Activated naive CD8-positive, alpha-beta T cell treated with anti-CD3 and anti-CD28 coated beads for 36 hours (primary cell): ENCODE data around the gene ANTXR1. TPM values are rescaled to one million over a fixed set of nuclear protein-coding genes. Genes with fewer than 3 reads are reported as not detected.

Experiments used
- DNase-seq: peaks from one replicate; pipeline ENCODE4 v3.0.0; 2021
- H3K27ac Mint-ChIP-seq: one replicate; pipeline ENCODE4 v1.8.0; 2022; ENCODE audit warnings: mild to moderate bottlenecking, moderate library complexity, mixed read lengths
- H3K27me3 Mint-ChIP-seq: one replicate; pipeline ENCODE4 v1.8.0; 2022; ENCODE audit warnings: mild to moderate bottlenecking, mixed read lengths
- H3K36me3 Mint-ChIP-seq: one replicate; pipeline ENCODE4 v1.8.0; 2021; ENCODE audit warnings: mild to moderate bottlenecking, mixed read lengths
- H3K4me1 Mint-ChIP-seq: one replicate; pipeline ENCODE4 v1.8.0; 2021; ENCODE audit warnings: mixed read lengths
- H3K4me3 Mint-ChIP-seq: one replicate; pipeline ENCODE4 v1.8.0; 2022; ENCODE audit warnings: mild to moderate bottlenecking, moderate library complexity, mixed read lengths
- H3K9me3 Mint-ChIP-seq: one replicate; pipeline ENCODE4 v1.8.0; 2022; ENCODE audit warnings: mixed read lengths
- total RNA-seq, 2 experiments: library from RNA; stranded (reverse); gene quantifications; one replicate each; pipeline ENCODE4 v1.2.3, GENCODE V29; 2021

Gene ANTXR1
- total RNA-seq, 2 experiments from 2014 or later, result 0.91 to 1.1 TPM

GRCh38 chr2:69275490-69275889, 262.5 kb downstream of the ANTXR1 start:
- Mint-ChIP-seq H3K27me3 (peaks cover 20% of the 10 kb centered on the region), H3K27ac (no peak overlapping the region)
- DNase-seq, result no peak

GRCh38 chr2:69278366-69278765, 265.4 kb downstream of the ANTXR1 start:
- H3K9me3 Mint-ChIP-seq, result no peaks in the 10 kb centered on the region
- H3K4me3 Mint-ChIP-seq, result no peak overlapping the region
- no peak for DNase-seq
- H3K27ac Mint-ChIP-seq, result no peak overlapping the region
- H3K4me1 Mint-ChIP-seq, result no peaks in the 10 kb centered on the region
- no peaks in the 10 kb centered on the region for H3K36me3 Mint-ChIP-seq
- H3K27me3 Mint-ChIP-seq, result peaks cover 19% of the 10 kb centered on the region

More at GRCh38 chr2:69275490-69275889, 262.5 kb downstream of the ANTXR1 start:
- Mint-ChIP-seq H3K9me3 (no peaks in the 10 kb centered on the region), H3K36me3 (no peaks in the 10 kb centered on the region), H3K4me3 (no peak overlapping the region), H3K4me1 (no peaks in the 10 kb centered on the region)

GRCh38 chr2:69279211-69279610, 266.2 kb downstream of the ANTXR1 start:
- Mint-ChIP-seq H3K4me3 (no peak overlapping the region), H3K27ac (no peak overlapping the region), H3K27me3 (peaks cover 19% of the 10 kb centered on the region), H3K36me3 (no peaks in the 10 kb centered on the region), H3K4me1 (no peaks in the 10 kb centered on the region), H3K9me3 (no peaks in the 10 kb centered on the region)
- no peak for DNase-seq

- Mint-ChIP-seq H3K4me3 (no peak overlapping the region), H3K27me3 (peaks cover 19% of the 10 kb centered on the region), H3K36me3 (no peaks in the 10 kb centered on the region), H3K4me1 (no peaks in the 10 kb centered on the region), H3K9me3 (no peaks in the 10 kb centered on the region), H3K27ac (no peak overlapping the region)
- DNase-seq, result no peak
These were observed 267.1 kb downstream of the ANTXR1 start for GRCh38 chr2:69279931-69280681.

- no peaks in the 10 kb centered on the region for H3K4me1 Mint-ChIP-seq
- H3K4me3 Mint-ChIP-seq, result no peak overlapping the region
- no peak for DNase-seq
- H3K27me3 Mint-ChIP-seq, result peaks cover 19% of the 10 kb centered on the region
- no peaks in the 10 kb centered on the region for H3K9me3 Mint-ChIP-seq
- H3K36me3 Mint-ChIP-seq, result no peaks in the 10 kb centered on the region
- no peak overlapping the region for H3K27ac Mint-ChIP-seq
These were observed 267.9 kb downstream of the ANTXR1 start for GRCh38 chr2:69280796-69281412.

GRCh38 chr2:69285379-69285894, 272.5 kb downstream of the ANTXR1 start:
- DNase-seq, result no peak

GRCh38 chr2:69287544-69287943, 274.6 kb downstream of the ANTXR1 start:
- DNase-seq, result no peak
- Mint-ChIP-seq H3K36me3 (no peaks in the 10 kb centered on the region), H3K9me3 (no peaks in the 10 kb centered on the region), H3K27ac (no peak overlapping the region), H3K4me1 (no peaks in the 10 kb centered on the region), H3K27me3 (no peaks in the 10 kb centered on the region), H3K4me3 (no peak overlapping the region)

More at GRCh38 chr2:69285379-69285894, 272.5 kb downstream of the ANTXR1 start:
- H3K9me3 Mint-ChIP-seq, result no peaks in the 10 kb centered on the region
- H3K36me3 Mint-ChIP-seq, result no peaks in the 10 kb centered on the region
- no peak overlapping the region for H3K4me3 Mint-ChIP-seq
- no peak overlapping the region for H3K27ac Mint-ChIP-seq
- peaks cover 5% of the 10 kb centered on the region for H3K27me3 Mint-ChIP-seq
- no peaks in the 10 kb centered on the region for H3K4me1 Mint-ChIP-seq

- DNase-seq, result no peak
- no peaks in the 10 kb centered on the region for H3K27me3 Mint-ChIP-seq
- no peak overlapping the region for H3K27ac Mint-ChIP-seq
- no peaks in the 10 kb centered on the region for H3K9me3 Mint-ChIP-seq
- no peaks in the 10 kb centered on the region for H3K4me1 Mint-ChIP-seq
- no peak overlapping the region for H3K4me3 Mint-ChIP-seq
- H3K36me3 Mint-ChIP-seq, result no peaks in the 10 kb centered on the region
These were observed 275.4 kb downstream of the ANTXR1 start for GRCh38 chr2:69288429-69288828.

GRCh38 chr2:69291004-69291650, 278.1 kb downstream of the ANTXR1 start:
- H3K4me3 Mint-ChIP-seq, result no peak overlapping the region
- DNase-seq, result no peak
- H3K4me1 Mint-ChIP-seq, result no peaks in the 10 kb centered on the region
- H3K9me3 Mint-ChIP-seq, result no peaks in the 10 kb centered on the region
- H3K27me3 Mint-ChIP-seq, result no peaks in the 10 kb centered on the region
- no peak overlapping the region for H3K27ac Mint-ChIP-seq
- H3K36me3 Mint-ChIP-seq, result no peaks in the 10 kb centered on the region

GRCh38 chr2:69291721-69292120, 278.7 kb downstream of the ANTXR1 start:
- Mint-ChIP-seq H3K9me3 (no peaks in the 10 kb centered on the region), H3K27me3 (no peaks in the 10 kb centered on the region), H3K36me3 (no peaks in the 10 kb centered on the region), H3K4me1 (no peaks in the 10 kb centered on the region), H3K27ac (no peak overlapping the region), H3K4me3 (no peak overlapping the region)
- DNase-seq, result no peak

GRCh38 chr2:69292256-69292655, 279.3 kb downstream of the ANTXR1 start:
- Mint-ChIP-seq H3K27me3 (no peaks in the 10 kb centered on the region), H3K4me3 (no peak overlapping the region), H3K4me1 (no peaks in the 10 kb centered on the region), H3K9me3 (no peaks in the 10 kb centered on the region), H3K27ac (no peak overlapping the region), H3K36me3 (no peaks in the 10 kb centered on the region)
- no peak for DNase-seq

- H3K4me3 Mint-ChIP-seq, result no peak overlapping the region
- H3K27me3 Mint-ChIP-seq, result no peaks in the 10 kb centered on the region
- no peak overlapping the region for H3K27ac Mint-ChIP-seq
- no peak for DNase-seq
- no peaks in the 10 kb centered on the region for H3K4me1 Mint-ChIP-seq
- no peaks in the 10 kb centered on the region for H3K36me3 Mint-ChIP-seq
- H3K9me3 Mint-ChIP-seq, result no peaks in the 10 kb centered on the region
These were observed 283.4 kb downstream of the ANTXR1 start for GRCh38 chr2:69296421-69296820.

GRCh38 chr2:69297216-69297615, 284.2 kb downstream of the ANTXR1 start:
- Mint-ChIP-seq H3K27me3 (no peaks in the 10 kb centered on the region), H3K9me3 (no peaks in the 10 kb centered on the region), H3K36me3 (no peaks in the 10 kb centered on the region), H3K27ac (no peak overlapping the region), H3K4me1 (no peaks in the 10 kb centered on the region), H3K4me3 (no peak overlapping the region)
- no peak for DNase-seq

- DNase-seq, result no peak
- H3K27me3 Mint-ChIP-seq, result no peaks in the 10 kb centered on the region
- no peak overlapping the region for H3K27ac Mint-ChIP-seq
- peaks cover 2% of the 10 kb centered on the region for H3K36me3 Mint-ChIP-seq
- no peaks in the 10 kb centered on the region for H3K4me1 Mint-ChIP-seq
- no peak overlapping the region for H3K4me3 Mint-ChIP-seq
- H3K9me3 Mint-ChIP-seq, result no peaks in the 10 kb centered on the region
These were observed 285.3 kb downstream of the ANTXR1 start for GRCh38 chr2:69298261-69298660.

- no peak for DNase-seq
- no peak overlapping the region for H3K4me3 Mint-ChIP-seq
- no peaks in the 10 kb centered on the region for H3K4me1 Mint-ChIP-seq
- no peaks in the 10 kb centered on the region for H3K9me3 Mint-ChIP-seq
- H3K36me3 Mint-ChIP-seq, result peaks cover 2% of the 10 kb centered on the region
- no peak overlapping the region for H3K27ac Mint-ChIP-seq
- H3K27me3 Mint-ChIP-seq, result peaks cover 5% of the 10 kb centered on the region
These were observed 285.9 kb downstream of the ANTXR1 start for GRCh38 chr2:69298862-69299261.
